GM19452 (cell line): ENCODE measurements around the gene ABI3BP.

Source experiments
- ATAC-seq: cut with Tn5 transposase; IDR thresholded peaks from one replicate; pipeline ENCODE4 v1.9.1; 2021; ENCODE audit not compliant: unreplicated experiment

ABI3BP gene

DNA sequence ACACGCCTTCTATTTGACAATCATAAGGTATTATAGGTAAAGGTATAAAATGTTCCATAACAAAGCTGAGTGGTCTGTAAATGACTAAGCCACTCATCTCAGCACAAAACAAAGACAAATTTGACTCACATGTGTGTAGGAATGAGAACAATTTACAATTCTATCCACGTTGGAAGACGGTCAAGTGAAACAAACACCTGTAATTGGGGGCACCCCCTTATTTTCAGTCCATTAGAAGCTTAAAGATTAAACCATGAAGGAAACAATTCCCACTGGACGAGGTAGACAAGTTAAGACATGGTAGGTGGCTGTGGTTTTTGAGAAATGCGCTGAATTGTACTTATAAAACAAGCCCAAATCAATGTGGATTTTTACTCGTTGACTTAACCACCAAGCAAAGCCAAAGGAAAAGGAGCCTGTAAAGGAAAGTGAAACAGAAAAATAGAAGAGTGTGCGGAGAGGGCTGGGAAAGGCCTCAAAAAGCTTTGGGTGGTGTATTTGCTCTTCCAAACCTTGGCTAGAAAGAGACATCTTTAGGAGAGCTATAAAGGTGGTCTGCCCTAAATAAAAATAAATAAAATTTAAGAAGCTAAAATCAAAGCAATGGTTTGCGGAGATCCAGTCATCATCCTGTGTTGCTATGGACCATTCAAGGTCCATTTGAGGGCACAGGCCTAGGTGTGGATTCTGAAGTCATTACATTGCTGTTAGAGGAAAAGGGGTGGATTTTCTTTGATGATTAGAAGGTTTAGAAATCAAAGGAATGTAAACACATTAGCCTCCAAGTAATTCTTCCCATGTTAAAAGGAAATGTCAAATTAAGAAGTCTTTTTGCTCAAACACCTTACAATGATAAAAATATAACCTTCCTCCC, 148.9 kb downstream of the ABI3BP start:
- no peak for ATAC-seq

DNA sequence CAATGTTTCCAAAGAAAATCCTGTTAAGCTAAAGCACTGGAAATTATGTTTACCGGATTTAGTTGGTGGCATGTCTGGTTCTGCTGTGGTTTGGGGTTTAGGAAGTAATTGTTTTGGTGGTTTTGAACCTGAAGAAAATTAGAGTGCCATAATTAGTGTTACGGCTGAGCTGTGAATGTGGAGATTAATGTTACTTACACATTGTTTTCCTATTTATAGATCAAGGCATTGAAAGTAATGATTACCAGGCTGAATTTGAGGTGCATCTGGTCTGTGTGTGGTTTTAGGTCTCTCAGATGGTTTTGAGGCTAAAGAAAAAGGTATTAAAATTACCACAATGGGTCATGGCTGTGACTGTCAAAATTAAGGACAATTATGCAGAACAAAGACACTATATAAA, 155.1 kb downstream of the ABI3BP start:
- ATAC-seq = no peak

GRCh38 chr3:100836661-100837060, 156.6 kb downstream of the ABI3BP start:
- no peak for ATAC-seq

DNA sequence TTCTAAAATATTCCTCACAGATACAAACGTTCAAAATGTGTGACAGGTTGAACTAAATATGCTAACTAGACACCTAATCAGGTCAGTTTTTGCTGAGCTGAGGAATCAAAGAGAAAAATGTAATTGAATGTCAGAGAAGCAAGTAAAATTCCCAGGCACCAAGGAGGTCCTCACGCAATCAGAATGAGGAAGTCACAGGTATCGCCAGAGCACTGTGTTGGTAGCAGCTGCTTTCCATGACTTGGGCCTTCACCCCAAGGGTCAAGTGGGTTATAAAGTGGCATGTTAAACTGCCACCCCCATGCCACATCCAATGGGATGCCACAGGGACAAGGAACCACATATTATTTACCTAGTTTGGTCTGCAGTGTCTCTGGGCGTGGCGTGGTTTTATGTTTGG, 158.9 kb downstream of the ABI3BP start:
- ATAC-seq = no peak

- no peak for ATAC-seq
Measured at GRCh38 chr3:100833483-100833882, 159.7 kb downstream of the ABI3BP start.

DNA sequence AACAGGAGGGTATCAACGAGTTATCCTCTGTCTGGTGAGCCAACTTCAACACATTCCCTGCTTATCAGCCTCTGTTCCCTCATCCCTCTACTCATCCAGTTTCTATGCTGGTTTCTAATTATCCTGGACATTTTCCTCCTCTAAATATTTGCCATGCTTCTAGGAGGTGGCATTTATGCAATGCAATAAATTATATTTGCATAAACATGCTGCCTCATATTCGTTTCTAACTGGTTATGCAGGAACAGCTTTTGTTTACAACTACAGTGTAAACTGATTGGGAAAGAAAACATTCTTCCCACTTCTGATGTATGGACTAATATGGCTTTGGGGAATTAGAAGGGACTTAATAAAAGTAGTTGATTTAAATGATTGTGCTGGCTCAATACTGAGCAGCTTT, 161.6 kb downstream of the ABI3BP start:
- ATAC-seq = no peak

GRCh38 chr3:100830931-100831330, 162.3 kb downstream of the ABI3BP start:
- no peak for ATAC-seq

DNA sequence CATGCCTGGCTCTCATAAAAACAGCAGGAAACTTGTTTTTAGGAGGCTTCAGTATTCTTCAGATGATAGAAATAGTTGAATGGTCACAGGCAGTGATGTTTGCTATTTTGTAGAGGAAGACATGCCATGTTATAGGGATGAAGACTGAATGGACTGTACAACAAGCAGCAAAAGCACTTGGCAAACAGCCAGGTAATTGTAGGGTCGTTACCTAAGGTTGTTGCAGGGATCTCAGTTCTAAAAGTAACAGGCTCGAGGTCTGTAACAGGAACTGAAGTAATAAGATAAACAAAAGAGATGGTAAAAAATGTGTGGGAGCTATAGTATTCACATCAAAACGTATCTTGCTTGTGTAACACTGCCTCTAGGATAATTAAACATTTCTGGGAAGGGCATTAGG, 167.6 kb downstream of the ABI3BP start:
- ATAC-seq = no peak

DNA sequence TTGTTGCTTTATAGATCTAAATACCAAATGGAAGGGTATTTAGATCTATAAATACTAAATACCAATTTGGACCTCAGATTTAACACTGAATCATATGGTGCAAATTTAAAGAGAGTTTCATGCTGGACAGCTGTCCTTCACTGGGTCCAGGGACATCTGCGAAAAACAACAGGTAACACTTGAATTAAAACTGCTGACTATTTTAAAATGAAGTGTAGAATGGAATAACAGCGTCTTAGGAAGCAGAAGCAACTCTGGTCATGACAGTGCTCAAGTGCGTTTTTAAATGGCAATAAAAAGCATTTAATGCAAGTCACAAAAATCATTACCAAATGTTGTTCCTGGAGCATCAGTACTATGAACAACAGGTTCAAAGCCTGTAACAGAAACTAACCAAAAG, 177.6 kb downstream of the ABI3BP start:
- ATAC-seq = no peak

DNA sequence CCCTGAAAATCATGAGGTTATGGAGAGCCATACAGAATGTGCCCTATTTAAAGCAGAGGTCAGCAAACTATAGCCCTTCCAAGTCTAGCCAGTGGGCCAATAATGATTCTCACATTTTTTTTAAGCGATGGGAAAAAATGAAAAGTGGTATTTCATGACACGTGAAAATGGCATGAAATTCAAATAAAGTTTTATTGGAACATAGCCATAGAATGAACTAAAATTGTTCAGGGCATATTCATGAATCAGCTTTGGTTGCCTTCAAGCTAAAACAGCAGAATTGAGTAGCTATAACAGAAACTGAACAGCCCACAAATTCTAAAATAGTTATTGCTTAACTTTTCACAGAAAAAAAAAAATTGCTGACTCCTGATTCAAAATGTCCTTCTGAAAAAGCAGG, 179.4 kb downstream of the ABI3BP start:
- no peak for ATAC-seq

GRCh38 chr3:100811779-100812507, 181.3 kb downstream of the ABI3BP start:
- peak; percentile 62 for ATAC-seq

GRCh38 chr3:100810671-100811070, 182.6 kb downstream of the ABI3BP start:
- no peak for ATAC-seq

GRCh38 chr3:100804631-100805030, 188.6 kb downstream of the ABI3BP start:
- no peak for ATAC-seq

DNA sequence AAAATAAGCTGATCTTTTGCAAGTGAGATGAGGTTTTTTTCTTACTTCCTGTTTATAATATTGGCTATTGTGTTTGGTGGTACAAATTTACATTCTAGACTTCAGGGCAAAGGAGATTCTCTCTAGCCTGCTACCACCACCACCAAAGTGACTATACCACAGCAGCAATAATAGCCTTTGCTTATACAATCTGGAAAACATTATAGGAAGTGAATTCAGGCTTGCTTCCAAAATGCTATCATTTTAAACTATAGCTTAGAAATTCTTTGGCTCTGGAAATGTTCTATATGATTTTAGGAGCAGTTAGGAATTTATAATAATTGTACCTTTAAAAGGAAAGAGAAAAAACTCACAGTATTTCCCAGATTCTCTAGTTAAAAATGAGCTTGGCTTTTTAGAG, 189.5 kb downstream of the ABI3BP start:
- no peak for ATAC-seq

DNA sequence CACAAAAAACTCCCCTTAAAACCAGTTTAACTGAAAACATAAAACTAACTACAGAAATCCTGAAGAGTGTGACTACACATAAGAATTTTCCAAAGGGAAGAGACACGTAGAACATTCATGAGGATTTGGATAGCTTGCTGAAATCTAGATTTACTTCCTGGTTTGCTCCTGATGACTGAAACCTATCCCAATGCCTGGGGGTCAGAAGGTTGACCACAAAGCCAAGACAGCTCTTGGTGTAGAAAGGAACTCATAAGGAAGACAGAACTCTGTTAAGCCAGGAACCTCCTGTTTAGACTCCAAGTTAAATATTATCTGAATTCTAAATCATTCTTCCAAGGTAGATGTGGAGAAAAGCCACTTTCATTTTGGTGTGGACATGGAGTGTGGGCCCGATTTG, 191.1 kb downstream of the ABI3BP start:
- ATAC-seq = no peak

- no peak for ATAC-seq
Measured at GRCh38 chr3:100798012-100798411, 195.2 kb downstream of the ABI3BP start.

- ATAC-seq = no peak
Measured at GRCh38 chr3:100796556-100796955, 196.7 kb downstream of the ABI3BP start.

DNA sequence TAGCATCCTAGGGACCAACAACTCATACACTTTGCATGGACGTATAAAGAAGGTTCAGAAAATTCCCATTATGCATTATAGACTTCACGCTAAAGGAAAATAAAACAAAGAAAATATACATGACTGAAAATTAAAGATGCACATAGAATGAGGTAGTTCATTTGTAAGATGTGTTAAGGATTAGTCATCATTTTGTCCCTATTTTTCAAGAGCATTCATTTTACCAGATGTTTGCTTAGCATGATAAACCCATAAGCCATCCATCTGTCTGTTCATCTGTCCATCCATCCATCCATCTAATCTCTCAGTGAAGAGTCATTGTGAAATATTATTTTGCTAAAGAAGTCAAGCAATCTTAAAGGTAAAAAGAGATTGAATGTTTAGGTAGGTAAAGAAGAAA, 203.6 kb downstream of the ABI3BP start:
- no peak for ATAC-seq

GRCh38 chr3:100783619-100784018, 209.6 kb downstream of the ABI3BP start:
- ATAC-seq = no peak

DNA sequence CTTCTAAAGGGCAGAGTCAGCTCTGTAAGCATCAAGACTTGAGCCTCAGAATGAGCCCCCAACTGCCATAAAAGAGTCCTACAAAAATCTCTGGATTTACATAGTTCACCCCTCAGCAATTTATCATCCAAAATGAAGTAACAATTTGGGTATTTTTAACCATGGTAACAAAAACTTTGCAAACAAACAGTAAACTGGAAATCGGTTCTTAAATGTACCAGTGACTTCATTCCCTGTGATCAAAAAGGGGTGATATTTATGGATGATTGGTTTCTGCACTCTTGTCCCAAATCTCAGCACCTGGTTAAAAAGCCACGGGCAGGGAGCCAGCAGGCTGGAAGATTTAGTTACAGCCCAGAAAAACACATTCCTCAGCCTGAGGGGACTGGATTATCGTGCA, 210.3 kb downstream of the ABI3BP start:
- ATAC-seq = no peak

DNA sequence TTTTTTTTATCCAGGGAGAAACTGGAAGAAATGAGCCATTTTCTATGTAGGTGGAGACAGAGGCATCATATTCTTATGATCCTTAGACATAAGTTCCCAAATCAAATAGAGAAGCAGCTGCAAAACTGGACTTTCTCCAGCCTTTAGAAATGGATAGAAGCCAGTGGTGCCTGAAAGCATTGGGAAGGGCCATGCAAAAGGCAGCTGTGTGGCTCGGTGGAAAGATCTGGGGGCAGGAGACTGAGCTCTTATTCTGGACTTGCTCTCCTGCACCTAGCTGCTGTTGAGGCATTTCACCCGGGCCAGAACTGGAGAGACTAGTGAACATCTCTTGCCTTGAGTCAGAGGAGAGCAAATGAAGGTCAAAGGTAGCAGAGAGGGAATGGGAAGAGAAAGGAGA, 210.9 kb downstream of the ABI3BP start:
- ATAC-seq = no peak

DNA sequence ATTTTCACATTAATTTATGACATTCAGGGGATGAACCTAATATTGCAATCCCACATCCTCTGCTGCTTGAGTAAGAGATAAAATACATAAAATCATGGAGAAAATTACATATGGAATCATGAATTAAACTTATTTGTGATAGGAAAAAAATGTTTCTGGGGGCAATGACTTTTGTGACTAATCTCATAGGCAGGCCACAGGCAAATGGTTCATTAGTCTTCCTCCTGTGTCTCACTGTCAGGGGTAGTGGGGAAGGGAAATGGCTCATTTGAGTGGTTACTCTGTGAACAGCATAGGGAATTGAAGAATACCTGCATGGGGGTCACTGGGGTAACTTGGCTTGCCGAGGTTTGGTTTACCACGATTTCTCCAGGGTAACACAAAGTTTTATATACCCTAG, 211.9 kb downstream of the ABI3BP start:
- no peak for ATAC-seq
